Measurements from ENCODE around the gene FCRL2. TPM values are rescaled to one million over a fixed set of nuclear protein-coding genes. Genes with fewer than 3 reads are reported as not detected.
"Not testable (repeated sequence)": the region's sequence is repeated elsewhere in the genome, so short reads cannot be mapped to it uniquely, and the experiment has no call there.

The FCRL2 gene
- polyA plus RNA-seq, 4 donors, result 0.08 TPM; not detected in 3

DNA sequence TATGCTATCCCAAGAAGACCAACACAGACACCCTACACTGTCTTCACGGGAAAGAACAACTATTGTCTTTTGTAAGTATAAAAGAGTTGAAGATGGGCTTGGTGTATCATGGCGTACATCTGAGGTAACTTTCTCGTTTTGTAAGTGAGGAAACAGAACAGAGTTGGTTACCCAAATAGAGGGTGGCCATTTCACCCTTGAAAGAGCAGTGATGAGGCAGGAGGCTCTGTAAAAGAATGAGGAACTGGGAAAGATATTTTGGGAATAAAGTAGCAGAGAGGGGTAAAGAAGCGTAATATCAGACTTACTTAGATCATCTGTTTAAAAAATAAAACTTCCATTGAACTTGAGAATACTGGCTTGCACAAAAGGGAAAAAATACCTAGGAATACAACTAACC is 18.9 kb downstream of the FCRL2 start:
- no peak for DNase-seq (ENCODE audit: low read depth in 4 of 4, low spot score in 2 of 4)

DNA sequence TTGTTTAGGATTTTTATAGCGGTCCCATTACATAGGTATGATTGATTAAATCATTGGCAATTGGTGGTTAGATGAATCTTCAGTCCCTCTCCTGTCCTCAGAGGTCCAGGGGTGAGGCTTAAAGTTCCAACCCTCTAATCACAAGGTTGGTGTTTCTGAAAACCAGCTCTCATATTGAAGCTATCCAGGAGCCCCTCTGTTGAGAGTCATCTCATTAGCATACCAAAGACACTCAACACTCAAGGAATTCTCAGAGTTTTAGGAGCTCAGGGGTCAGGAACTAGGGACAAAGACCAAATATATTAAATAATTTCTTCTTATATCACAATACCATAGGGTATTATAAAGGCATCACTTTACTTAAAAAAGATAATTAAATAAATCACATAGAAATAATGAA is 23.3 kb downstream of the FCRL2 start:
- DNase-seq (ENCODE audit: low read depth in 4 of 4, low spot score in 2 of 4), result no peak

DNA sequence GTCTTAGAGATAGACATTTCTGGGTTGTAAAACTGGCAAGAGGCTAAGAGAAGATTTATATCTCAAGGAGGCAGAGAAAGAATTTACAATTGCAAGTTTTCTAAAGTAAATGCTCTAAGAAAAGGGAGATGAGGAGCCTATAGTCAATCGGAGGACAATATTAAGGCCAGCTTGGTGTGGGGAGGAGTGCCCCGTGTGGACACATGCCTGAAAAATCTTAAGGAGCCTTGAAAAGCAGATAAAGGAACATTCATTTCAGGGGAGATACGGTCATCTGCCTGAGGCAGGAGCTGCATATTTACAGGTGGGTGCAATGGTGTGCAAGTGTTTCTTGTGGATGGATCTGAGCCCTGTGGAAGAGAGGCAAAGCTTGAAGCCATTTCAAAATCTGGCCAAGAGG is 25.6 kb downstream of the FCRL2 start:
- no peak for DNase-seq (ENCODE audit: low read depth in 4 of 4, low spot score in 2 of 4)

DNA sequence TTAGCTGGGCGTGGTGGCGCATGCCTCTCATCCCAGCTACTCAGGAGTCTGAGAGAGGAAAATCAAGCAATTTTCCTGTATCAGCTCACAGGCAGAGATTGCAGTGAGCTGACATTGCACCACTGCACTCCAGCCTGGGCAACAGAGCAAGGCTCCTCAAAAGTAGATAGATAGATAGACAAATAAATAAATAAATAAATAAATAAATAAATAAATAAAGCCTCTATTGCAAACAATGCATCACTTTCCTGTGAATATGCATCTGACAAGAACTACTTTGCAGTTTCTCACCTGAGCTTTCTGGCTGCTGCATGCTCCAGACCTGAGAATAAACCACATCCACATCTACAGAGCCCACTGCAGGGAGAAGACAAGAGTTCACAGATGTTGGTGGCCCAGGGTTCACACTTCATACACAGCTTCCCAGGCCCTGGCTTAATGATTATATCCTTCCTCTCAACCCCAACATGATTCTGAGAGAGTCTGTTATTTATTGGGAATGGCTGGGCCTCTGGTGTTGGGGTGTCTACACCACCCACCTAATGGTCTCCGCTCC is 28.6 kb downstream of the FCRL2 start:
- DNase-seq (ENCODE audit: low read depth in 4 of 4, low spot score in 2 of 4), result no peak

DNA sequence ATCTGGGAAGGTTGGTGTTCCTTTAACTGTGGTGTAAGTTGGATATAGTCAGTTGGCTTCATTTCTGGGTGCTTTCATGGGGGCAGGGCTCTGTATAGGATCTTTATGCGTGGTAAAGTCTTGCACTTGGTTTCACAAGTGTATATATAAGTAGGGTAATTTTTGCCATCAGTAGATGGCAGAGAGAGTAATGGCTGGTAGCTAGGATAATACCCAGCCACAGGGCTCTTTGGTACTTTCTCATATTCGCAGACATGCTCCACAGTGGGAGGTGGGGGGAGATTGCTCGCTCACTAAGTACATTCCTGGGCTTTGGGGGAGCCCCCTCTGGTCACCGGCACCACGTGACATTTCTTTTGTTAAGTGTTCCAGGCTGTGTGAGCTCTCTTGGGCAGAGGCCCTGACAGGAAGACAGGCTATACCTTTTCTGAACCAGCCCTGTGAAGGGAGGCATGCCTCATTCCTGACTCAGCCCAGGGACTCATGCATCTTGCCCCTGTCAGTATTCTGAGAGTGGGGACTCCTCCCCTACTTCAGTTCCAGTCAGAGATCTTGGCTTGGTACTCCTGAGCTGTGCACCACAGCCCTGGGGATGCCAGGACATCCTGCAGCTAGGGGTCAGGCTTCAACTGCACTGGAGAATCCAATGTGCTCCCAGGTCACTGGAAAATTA is 37.6 kb downstream of the FCRL2 start:
- no peak for DNase-seq (ENCODE audit: low read depth in 4 of 4, low spot score in 2 of 4)

DNA sequence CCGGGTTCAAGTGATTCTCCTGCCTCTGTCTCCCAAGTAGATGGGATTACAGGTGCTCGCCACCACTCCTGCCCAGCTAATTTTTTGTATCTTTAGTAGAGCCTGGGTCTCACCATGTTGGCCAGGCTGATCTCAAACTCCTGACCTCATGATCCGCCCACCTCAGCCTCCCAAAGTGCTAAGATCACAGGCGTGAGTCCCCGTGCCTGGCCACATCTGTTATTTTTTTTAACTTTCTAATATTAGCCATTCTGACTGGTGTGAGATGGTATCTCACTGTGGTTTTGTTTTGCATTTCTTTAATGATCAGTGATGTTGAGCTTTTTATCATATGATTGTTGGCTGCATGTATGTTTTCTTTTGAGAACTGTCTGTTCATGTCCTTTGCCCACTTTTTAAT is 40.9 kb downstream of the FCRL2 start:
- not testable (repeated sequence) for DNase-seq (ENCODE audit: low read depth in 4 of 4, low spot score in 2 of 4)

DNA sequence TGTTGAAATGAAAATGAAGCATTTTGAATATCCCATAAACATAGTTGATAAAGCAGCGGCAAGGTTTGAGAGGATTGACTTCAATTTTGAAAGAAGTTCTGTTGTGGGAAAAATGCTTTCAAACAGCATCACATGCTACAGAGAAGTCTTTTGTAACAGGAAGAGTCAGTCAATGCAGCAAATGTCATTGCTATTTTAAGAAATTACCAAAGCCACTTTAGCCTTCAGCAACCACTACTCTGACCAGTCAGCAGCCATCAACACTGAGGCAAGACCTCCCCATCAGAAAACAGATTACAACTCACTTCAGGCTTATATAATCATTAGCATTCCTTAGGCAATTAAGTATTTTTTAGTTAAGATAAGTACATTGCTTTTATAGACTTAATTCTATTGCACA is 42.6 kb downstream of the FCRL2 start:
- no peak for DNase-seq (ENCODE audit: low read depth in 4 of 4, low spot score in 2 of 4)

DNA sequence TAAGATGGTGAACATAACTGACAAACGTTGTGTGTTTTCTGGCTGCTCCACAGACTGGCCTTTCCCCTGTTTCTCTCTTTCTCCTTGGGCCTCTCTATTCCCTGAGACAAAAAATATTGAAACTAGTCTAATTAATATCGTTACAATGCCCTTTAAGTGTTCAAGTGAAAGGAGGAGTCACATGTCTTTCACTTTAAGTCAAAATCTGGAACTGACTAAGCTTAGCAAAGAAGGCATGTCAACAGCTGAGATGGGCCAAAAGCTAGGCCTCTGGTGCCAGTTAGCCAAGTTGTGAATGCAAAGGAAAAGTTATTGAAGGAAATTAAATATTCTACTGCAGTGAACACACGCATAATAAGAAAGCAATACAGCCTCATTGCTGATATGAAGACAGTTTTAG is 44.2 kb downstream of the FCRL2 start:
- DNase-seq (ENCODE audit: low read depth in 4 of 4, low spot score in 2 of 4), result no peak

DNA sequence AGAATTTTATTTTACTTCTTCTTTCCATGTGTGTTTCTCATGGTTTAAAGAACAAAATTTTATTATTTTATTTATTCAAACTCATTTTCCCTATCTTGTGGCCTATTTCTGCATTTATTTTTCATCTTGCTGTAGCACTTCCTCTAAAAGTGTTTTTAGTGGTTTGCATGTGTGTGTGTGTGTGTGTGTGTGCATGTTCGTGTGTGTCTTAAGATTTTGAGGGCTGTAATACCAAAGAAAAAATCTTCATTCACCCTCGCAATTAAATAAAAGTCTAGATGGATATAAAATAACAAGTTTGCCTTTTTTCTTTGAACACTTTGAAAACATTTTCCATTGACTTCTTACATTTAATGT is 51.7 kb downstream of the FCRL2 start:
- DNase-seq (ENCODE audit: low read depth in 4 of 4, low spot score in 2 of 4), result no peak

DNA sequence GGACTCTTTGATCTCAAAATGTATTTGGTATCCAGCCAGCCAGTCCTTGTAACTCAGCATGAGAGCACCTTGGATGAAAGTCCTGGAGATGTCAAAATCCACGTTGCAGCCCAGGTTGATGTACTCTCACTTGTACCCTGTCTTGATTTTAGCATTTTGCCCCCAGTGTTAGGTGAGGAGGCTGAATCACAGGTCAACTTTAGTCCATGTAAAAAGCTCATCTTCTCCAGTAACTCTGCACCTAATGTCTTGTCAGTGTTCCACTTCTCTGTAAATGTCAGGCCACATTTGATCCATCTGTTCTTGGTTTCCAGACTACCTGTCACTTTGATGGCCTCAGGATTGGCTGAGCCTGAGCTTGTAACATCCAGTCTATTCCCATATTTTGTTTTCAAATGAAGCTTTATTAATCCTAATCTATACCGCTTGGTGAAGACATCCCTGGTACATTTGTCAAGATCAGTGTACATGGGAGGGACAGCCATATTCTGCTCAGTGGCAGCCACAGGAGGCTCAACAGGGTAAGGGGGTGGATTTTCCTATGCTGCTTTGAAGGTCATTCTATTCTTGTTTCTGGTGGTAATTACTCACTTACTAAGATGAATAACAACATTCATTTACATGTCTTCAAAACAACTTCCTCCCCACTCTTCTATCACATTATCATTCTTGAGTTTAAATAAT is 52.3 kb downstream of the FCRL2 start:
- DNase-seq (ENCODE audit: low read depth in 4 of 4, low spot score in 2 of 4), result no peak

DNA sequence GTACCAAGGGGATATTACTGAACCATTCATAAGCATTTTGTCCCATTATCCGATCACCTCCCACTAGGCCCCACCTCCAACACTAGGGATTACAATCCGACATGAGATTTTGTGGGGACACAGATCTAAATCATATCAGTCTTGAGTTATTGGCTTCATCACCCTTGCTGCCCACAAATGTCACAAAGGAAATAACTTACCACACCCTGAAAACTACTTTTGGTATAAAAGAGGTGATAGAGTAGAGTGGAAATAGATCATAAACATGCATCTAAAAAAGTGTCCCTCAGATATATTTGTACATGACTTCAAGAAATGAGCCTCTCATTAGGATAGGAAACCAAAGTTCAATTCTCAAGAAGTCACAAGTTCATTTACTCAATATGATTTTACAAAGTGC is 53.8 kb downstream of the FCRL2 start:
- DNase-seq (ENCODE audit: low read depth in 4 of 4, low spot score in 2 of 4), result no peak

DNA sequence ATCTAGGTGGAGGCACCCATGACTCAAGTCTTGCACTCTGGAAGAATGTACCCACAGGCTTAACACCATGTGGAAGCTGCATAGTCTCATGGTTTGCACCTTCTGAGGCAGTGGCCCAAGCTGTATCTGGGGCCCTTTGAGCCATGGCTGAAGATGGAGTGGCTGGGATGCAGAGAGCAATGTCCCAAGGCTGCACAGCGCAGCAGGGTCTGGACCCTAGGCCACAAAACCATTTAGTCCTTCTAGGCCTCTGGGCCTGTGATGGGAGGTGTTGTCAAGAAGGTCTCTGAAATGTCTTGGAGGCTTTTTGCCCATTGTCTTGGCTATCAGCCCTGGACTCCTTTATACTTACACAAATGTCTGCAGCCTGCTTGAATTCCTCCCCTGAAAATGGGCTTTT is 54.9 kb downstream of the FCRL2 start:
- no peak for DNase-seq (ENCODE audit: low read depth in 4 of 4, low spot score in 2 of 4)

DNA sequence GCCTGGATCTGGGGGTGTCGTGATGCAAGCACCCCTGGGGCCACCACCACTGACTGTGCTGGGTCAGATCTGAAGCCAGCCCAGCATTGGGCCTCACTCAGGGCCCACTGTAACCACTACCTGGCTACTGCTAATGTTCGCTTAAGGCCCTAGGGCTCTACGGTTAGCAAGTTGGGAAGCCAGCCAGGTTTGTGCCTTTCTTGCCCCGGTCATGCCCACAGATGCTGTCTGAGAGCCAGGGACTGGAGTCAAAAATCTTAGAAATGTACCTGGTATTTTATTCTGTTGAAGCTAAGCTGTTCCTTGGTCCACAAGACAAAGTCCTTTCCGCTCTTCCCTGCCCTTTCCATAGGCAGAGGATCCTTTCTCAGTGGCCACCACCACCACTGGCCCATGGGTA is 61.2 kb downstream of the FCRL2 start:
- no peak for DNase-seq (ENCODE audit: low read depth in 4 of 4, low spot score in 2 of 4)

DNA sequence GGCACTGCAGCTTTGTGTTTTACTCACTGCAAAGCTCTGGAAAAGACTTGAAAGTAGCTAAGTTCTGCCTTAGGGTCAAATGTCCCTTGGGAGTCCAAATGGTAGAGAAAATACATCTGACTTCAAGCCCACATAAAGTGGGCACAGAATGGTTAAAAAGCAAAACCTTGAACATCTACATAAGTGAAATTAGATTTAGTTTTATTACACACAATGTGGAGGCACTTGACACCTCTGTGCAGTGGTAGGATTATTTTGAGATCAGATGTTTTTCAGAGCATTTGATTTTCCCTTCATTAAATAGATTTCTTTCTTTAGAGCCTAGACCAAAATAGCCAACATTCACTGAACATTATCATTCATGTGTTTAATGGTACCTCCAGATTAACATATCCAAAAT is 65.1 kb downstream of the FCRL2 start:
- no peak for DNase-seq (ENCODE audit: low read depth in 4 of 4, low spot score in 2 of 4)

DNA sequence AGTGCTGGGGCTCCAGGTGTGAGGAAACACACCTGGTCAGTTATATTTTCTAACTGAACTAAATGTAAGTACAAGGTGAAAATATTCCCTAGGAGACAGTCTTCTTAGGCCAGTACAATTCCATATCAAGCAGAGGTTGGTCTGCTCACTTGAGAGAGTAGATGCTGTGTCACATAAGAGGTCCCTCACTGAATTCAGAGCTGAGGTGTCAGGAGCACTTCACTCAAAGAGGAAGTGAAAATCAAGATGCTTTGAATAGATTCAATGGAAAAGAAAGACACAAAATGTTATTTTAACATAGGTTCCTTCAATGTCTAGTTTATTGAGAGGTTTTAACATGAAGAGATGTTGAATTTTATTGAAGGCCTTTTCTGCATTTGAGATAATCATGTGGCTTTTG is 72.1 kb downstream of the FCRL2 start:
- no peak for DNase-seq (ENCODE audit: low read depth in 4 of 4, low spot score in 2 of 4)

DNA sequence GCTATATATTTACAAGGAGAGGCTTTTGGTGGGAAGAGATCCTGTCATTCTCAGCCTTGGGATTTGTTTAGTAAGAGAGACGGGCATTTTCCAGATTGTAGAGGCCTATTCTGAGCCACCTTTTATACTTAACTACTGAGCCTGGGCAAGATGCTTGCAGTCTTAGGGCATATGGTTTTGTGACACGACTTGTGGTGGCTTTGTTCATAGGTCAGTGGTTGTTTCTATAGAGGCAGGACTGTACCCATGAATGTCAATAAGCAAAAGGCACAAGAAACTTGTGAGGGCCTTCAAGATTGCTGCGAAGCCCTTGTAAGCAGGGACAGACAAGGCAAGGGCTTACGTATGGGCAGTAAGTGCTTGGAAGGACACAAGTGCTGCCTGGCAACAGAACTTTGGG is 73.0 kb downstream of the FCRL2 start:
- no peak for DNase-seq (ENCODE audit: low read depth in 4 of 4, low spot score in 2 of 4)

DNA sequence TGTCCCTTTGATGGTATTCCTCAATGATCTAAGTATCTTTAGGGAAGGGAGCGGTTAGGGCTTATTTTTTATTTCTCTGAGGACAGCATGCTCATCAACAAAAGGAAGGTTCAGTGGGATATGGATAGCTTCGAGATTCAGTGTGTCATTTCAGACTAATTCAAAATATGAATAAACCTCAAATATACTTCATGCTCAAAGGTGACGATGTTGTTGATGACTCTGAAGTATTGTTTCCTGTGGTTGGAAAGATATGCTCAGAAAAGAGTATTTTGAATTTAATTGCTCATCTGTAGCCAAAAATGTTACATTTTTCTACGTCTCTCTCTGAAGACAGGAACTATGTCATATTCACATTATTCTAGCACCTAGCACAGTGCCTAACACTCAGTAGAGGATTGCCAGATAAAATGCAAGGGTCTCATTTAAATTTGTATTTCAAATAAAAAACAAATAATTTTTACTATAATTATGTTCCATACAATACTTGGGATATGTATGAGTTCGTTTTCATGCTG is 74.6 kb downstream of the FCRL2 start:
- DNase-seq (ENCODE audit: low read depth in 4 of 4, low spot score in 2 of 4), result no peak

DNA sequence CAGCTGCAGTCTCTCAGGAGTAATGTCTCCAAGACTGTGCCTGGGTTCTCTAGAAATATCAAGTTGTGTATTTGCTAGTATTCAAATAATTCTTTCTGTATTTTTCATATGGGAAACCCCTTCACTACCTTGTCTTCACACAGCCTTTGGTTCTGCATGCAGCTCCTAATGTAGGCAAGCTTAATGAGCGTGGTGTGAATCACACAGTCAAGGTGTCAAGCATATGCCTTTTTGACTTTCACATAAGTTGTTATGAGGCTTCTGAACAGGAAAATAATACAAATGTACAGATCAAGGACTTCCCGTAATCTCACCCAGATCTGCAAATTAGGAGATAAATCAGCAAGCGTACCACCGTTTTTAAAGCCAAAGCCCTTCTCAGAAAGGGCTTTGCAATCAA is 76.2 kb downstream of the FCRL2 start, which contains the start of gene FCRL3:
Gene FCRL3, minus strand, starts transcription at position 38 of the 400 bp plus-strand sequence. CDS start 280 bp downstream, outside the sequence.
- DNase-seq (ENCODE audit: low read depth in 4 of 4, low spot score in 2 of 4), result no peak

DNA sequence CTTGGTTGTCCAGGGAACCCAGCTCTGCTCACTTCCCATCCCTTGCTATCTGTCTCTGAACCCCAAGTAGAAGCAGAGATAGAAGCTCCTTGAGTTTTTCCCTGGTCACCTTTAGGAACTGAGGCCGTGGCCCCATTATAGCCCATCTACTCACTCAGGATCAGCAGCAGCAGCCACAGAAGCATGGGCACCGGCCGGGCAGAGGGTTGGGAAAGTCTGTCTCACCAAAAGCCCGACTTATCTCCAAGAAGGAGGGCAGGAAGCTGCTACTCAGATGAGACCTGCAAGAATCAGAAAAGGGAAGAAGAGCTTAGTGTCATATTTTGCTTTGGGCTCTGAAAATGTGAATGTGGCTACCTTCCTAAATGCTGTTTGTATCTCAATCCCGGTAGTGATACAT is 76.6 kb downstream of the FCRL2 start:
- no peak for DNase-seq (ENCODE audit: low read depth in 4 of 4, low spot score in 2 of 4)

DNA sequence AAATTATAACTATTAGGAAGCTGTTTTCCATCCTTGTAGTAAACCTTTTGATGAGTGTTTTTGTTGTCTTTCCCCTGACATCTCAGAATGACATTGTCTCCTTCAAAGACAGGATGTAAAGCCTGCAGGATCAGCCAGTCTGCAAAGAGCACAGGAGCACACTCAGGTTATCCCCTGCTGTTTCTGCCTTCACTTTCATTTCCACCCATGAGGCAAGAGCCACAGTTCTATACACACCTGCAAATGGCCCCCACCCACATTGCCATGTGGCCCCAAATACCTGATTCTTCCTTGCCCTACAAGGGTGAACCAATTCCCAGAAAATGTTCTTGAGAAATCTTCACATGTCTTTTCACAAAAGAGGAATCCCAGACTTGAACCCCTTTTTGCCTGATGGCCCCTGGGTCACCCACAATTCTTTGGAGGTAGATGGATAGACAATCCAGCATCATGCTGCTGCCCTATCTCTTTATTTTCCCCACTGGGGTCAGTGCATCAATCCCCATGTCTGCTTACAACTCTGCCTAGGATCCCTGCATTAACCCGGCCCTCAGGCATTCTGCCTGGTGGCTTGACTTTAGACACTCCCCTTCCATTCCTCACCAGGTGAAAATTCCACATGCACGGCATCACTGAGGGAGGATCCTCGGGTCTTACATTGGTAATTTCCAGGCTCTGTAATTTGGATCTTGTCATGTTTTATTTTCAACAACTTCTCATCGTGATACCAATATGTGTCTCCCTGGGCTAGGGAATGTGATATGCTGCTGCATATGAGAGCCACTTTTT is 79.0 kb downstream of the FCRL2 start:
- no peak for DNase-seq (ENCODE audit: low read depth in 4 of 4, low spot score in 2 of 4)

DNA sequence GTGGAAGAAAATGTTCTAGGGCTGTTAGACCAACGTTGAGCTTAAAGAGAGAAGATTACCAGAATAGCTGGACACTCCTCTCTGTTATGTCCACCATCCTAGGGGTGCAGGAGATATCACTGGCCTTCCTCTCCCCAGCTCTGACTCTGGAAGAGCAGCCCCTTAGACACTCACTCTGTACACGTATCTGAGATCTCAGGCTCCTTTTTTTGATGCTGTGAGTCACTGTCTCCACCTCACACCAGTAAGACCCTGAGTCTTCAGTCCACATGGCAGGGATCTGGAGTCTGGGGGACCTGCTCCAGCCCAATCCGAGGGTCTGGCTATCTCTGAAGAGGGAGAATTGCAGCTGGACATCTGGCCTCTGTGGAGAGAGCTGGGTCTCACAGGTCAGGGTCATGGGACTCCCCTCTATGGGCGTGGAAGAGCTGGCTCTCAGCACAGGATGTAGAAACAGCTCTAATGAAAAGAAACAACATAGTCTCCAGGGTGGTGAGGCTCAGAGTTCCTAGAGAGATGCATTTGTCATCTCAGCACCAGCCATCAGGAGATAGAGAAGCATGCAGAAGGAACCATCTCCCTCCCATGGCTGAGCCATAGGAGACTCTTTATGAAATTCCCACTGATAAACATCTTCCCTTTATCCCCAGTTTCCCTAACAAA is 79.8 kb downstream of the FCRL2 start:
- no peak for DNase-seq (ENCODE audit: low read depth in 4 of 4, low spot score in 2 of 4)

Data from left renal cortex interstitium (tissue), 4 donors.